SK-N-MC (cell line): Measurements from ENCODE around the gene CCDC182.

Source experiments
- EZH2 ChIP-seq: fragments of 200-600 bp; sonication (generic); IDR thresholded peaks from one replicate; pipeline ENCODE4 v1.6.1; 2017; ENCODE audit warnings: antibody characterized with exemption
- FOXP2 ChIP-seq: optimal IDR thresholded peaks from 2 replicates; pipeline ENCODE3; 2011; ENCODE audit warnings: mild to moderate bottlenecking, moderate library complexity; ENCODE audit not compliant: insufficient read depth; ENCODE audit errors: extremely low read length, control extremely low read depth
- POLR2AphosphoS5 ChIP-seq: IDR thresholded peaks from 2 replicates; pipeline ENCODE4 v1.6.1; 2012; ENCODE audit warnings: mild to moderate bottlenecking, low read depth, low read length, borderline replicate concordance

GRCh38 chr17:57724026-57724728, 20.9 kb downstream of the CCDC182 start:
- TF ChIP-seq POLR2AphosphoS5 (no peak), EZH2 (no peak), FOXP2 (no peak)
